Stimulated activated CD4-positive, alpha-beta T cell treated with anti-CD3 and anti-CD28 coated beads, TNF-alpha, amount 100 ng/mL, for 4 hours (primary cell): ENCODE data around the gene TPPP3.
"Not testable (repeated sequence)": the region's sequence is repeated elsewhere in the genome, so short reads cannot be mapped to it uniquely, and the experiment has no call there.

Experiments used
- DNase-seq, 3 experiments: peaks; one replicate each; pipeline ENCODE4 v3.0.0-alpha.2; 2020; ENCODE audit warnings: low read depth in 3 of 3

Gene TPPP3

GRCh38 chr16:67426022-67426421 is 32.7 kb upstream of the TPPP3 start:
- DNase-seq = no peak

GRCh38 chr16:67425580-67425979 is 32.3 kb upstream of the TPPP3 start:
- DNase-seq = no peak

- no peak for DNase-seq
These were observed 31.8 kb upstream of the TPPP3 start for GRCh38 chr16:67425061-67425460.

- DNase-seq = no peak
These were observed 30.9 kb upstream of the TPPP3 start for GRCh38 chr16:67424261-67424615.

GRCh38 chr16:67423611-67424260 is 30.4 kb upstream of the TPPP3 start:
- no peak for DNase-seq

- no peak for DNase-seq
These were observed 29.7 kb upstream of the TPPP3 start for GRCh38 chr16:67423015-67423414.

GRCh38 chr16:67421030-67421429 is 27.7 kb upstream of the TPPP3 start:
- no peak for DNase-seq

- DNase-seq = no peak
These were observed 26.6 kb upstream of the TPPP3 start for GRCh38 chr16:67419931-67420330.

- no peak for DNase-seq
These were observed 26.2 kb upstream of the TPPP3 start for GRCh38 chr16:67419502-67419901.

- no peak for DNase-seq
These were observed 24.2 kb upstream of the TPPP3 start for GRCh38 chr16:67417333-67418061.

GRCh38 chr16:67415872-67416793 is 22.8 kb upstream of the TPPP3 start, which contains the start of gene ZDHHC1:
ZDHHC1 (minus strand) TSS chr16:67416477; CDS start chr16:67407775, 8,702 bp downstream.
- no peak for DNase-seq

GRCh38 chr16:67415421-67415820 is 22.1 kb upstream of the TPPP3 start:
- not testable (repeated sequence) for DNase-seq

GRCh38 chr16:67413978-67414911 is 20.9 kb upstream of the TPPP3 start:
- DNase-seq = no peak

GRCh38 chr16:67412294-67412693 is 19.0 kb upstream of the TPPP3 start:
- DNase-seq = no peak

GRCh38 chr16:67411339-67411738 is 18.0 kb upstream of the TPPP3 start:
- no peak for DNase-seq

GRCh38 chr16:67409631-67410030 is 16.3 kb upstream of the TPPP3 start:
- no peak for DNase-seq

GRCh38 chr16:67407788-67408452 is 14.6 kb upstream of the TPPP3 start:
- no peak for DNase-seq

- DNase-seq = no peak
These were observed 14.0 kb upstream of the TPPP3 start for GRCh38 chr16:67407176-67407787.

- no peak for DNase-seq
These were observed 13.0 kb upstream of the TPPP3 start for GRCh38 chr16:67406111-67406971.
